Suprapubic skin (tissue), 4 donors: ENCODE measurements around the gene IFI6. TPM values are rescaled to one million over a fixed set of nuclear protein-coding genes. Genes with fewer than 3 reads are reported as not detected.
"Not testable (repeated sequence)": the region's sequence is repeated elsewhere in the genome, so short reads cannot be mapped to it uniquely, and the experiment has no call there.

Source experiments
- DNase-seq, 2 donors: peaks; one replicate each; pipeline ENCODE4 v3.0.0-alpha.2; 2019; ENCODE audit warnings: low spot score in 2 of 2
- H3K27ac ChIP-seq: fragments of 200-600 bp; sonication (generic); one replicate; pipeline ENCODE4 v1.5.1; 2019
- H3K27me3 ChIP-seq: fragments of 200-600 bp; sonication (generic); one replicate; pipeline ENCODE4 v1.5.1; 2019
- H3K36me3 ChIP-seq: fragments of 200-600 bp; sonication (generic); one replicate; pipeline ENCODE4 v1.5.1; 2019
- H3K4me1 ChIP-seq: fragments of 200-600 bp; sonication (generic); one replicate; pipeline ENCODE4 v1.5.1; 2019
- H3K4me3 ChIP-seq: fragments of 200-600 bp; sonication (generic); one replicate; pipeline ENCODE4 v1.5.1; 2019; ENCODE audit warnings: mild to moderate bottlenecking
- H3K9me3 ChIP-seq: fragments of 200-600 bp; sonication (generic); one replicate; pipeline ENCODE4 v1.5.1; 2019
- EP300 ChIP-seq: sonication (generic); formaldehyde crosslinking; IDR thresholded peaks from one replicate; pipeline ENCODE4 v1.6.1; 2017; ENCODE audit warnings: antibody characterized with exemption
- POLR2A ChIP-seq, 2 donors: fragments of 450-650 bp; IDR thresholded peaks; one replicate each; pipeline ENCODE4 v1.6.1; 2017; ENCODE audit warnings: antibody characterized with exemption in 2 of 2, mild to moderate bottlenecking in 2 of 2, moderate library complexity in 2 of 2
- POLR2AphosphoS5 ChIP-seq, 3 donors: sonication (generic); formaldehyde crosslinking; IDR thresholded peaks; one replicate each; pipeline ENCODE4 v1.6.1; 2017; ENCODE audit warnings: antibody characterized with exemption in 3 of 3
- WGBS: methylation state at CpG from one replicate; pipeline ENCODE4 v1.1.5; 2018; 5-methylcytosine and 5-hydroxymethylcytosine counted together
- total RNA-seq, 4 donors: library from RNA; depleted of rRNA; stranded (reverse); fragments of >200 nt; gene quantifications; one replicate each; pipeline ENCODE4 v1.1.0, GENCODE V29; 2016
- TF ChIP-seq, protein P1 (sequence below), 2 donors: fragments of 200-600 bp in 1 of 2; fragments of 450-650 bp in 1 of 2; sonication (generic) in 1 of 2; IDR thresholded peaks; one replicate each; pipeline ENCODE4 v1.5.1; 2016 to 2019; ENCODE audit warnings: antibody characterized with exemption in 2 of 2, mild to moderate bottlenecking in 1 of 2, moderate library complexity in 1 of 2

IFI6 gene
- total RNA-seq, 4 donors from 2014 or later: 6.3 to 31.4 (median 8.2) TPM

- H3K9me3 ChIP-seq: no peaks in the 10 kb centered on the region
- no peaks in the 10 kb centered on the region for H3K36me3 ChIP-seq
- TF ChIP-seq, protein P1, sequence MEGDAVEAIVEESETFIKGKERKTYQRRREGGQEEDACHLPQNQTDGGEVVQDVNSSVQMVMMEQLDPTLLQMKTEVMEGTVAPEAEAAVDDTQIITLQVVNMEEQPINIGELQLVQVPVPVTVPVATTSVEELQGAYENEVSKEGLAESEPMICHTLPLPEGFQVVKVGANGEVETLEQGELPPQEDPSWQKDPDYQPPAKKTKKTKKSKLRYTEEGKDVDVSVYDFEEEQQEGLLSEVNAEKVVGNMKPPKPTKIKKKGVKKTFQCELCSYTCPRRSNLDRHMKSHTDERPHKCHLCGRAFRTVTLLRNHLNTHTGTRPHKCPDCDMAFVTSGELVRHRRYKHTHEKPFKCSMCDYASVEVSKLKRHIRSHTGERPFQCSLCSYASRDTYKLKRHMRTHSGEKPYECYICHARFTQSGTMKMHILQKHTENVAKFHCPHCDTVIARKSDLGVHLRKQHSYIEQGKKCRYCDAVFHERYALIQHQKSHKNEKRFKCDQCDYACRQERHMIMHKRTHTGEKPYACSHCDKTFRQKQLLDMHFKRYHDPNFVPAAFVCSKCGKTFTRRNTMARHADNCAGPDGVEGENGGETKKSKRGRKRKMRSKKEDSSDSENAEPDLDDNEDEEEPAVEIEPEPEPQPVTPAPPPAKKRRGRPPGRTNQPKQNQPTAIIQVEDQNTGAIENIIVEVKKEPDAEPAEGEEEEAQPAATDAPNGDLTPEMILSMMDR (IDR thresholded peaks at IDR 0.05): no peak
- no peak for TF ChIP-seq EP300
- no peak for TF ChIP-seq POLR2A (IDR thresholded peaks at IDR 0.05)
- TF ChIP-seq POLR2AphosphoS5 (IDR thresholded peaks at IDR 0.05): no peak
- no peak for DNase-seq
- H3K4me3 ChIP-seq: no peak overlapping the region
- no peak overlapping the region for H3K27ac ChIP-seq
- 60% methylated on average over 4 of the region's 4 CpGs for WGBS
- peaks cover 6% of the 10 kb centered on the region for H3K4me1 ChIP-seq
- H3K27me3 ChIP-seq: no peaks in the 10 kb centered on the region
Observed at GRCh38 chr1:27689423-27690173, 17.6 kb upstream of the IFI6 start.

- 87% methylated on average over 5 of the region's 5 CpGs for WGBS
Observed at GRCh38 chr1:27687906-27688305, 15.9 kb upstream of the IFI6 start.

GRCh38 chr1:27686223-27686990, 14.4 kb upstream of the IFI6 start:
- H3K27ac ChIP-seq: no peak overlapping the region
- no peak for DNase-seq
- peaks cover 6% of the 10 kb centered on the region for H3K4me1 ChIP-seq

More at GRCh38 chr1:27687906-27688305, 15.9 kb upstream of the IFI6 start:
- no peak for DNase-seq
- no peaks in the 10 kb centered on the region for H3K36me3 ChIP-seq
- H3K27me3 ChIP-seq: no peaks in the 10 kb centered on the region
- TF ChIP-seq EP300: no peak
- TF ChIP-seq POLR2AphosphoS5 (IDR thresholded peaks at IDR 0.05): no peak
- TF ChIP-seq POLR2A (IDR thresholded peaks at IDR 0.05): no peak
- TF ChIP-seq, protein P1 (IDR thresholded peaks at IDR 0.05): no peak
- peaks cover 6% of the 10 kb centered on the region for H3K4me1 ChIP-seq
- H3K4me3 ChIP-seq: no peak overlapping the region
- no peak overlapping the region for H3K27ac ChIP-seq
- no peaks in the 10 kb centered on the region for H3K9me3 ChIP-seq

DNA sequence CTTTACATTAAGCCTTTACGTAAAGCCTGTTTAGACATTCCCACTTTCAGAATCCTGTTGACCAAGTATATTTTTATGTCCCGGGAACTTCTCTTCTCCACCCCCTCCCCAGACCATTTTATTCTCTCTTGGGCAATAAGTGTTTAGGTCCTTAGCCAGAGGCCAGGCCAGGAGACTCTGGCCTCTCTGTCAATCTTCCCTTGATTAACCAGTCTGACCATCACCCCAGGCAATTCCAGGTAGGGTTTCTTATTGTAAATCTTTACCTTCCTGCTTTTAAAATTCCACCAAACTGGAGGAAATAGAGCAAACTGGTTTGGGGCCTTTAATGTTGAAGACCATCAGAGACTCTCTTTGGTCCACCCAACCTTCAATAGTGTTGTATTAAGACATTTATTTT, 12.2 kb upstream of the IFI6 start:
- Histone ChIP-seq H3K36me3 (no peaks in the 10 kb centered on the region), H3K9me3 (peaks cover 8% of the 10 kb centered on the region), H3K27ac (no peak overlapping the region), H3K4me3 (no peak overlapping the region), H3K27me3 (no peaks in the 10 kb centered on the region), H3K4me1 (peaks cover 6% of the 10 kb centered on the region)
- TF ChIP-seq EP300 (no peak), POLR2AphosphoS5 (IDR thresholded peaks at IDR 0.05) (no peak), POLR2A (IDR thresholded peaks at IDR 0.05) (no peak)
- TF ChIP-seq, protein P1 (IDR thresholded peaks at IDR 0.05): no peak
- DNase-seq: no peak
- WGBS: 88% methylated on average over 2 of the region's 2 CpGs

More at GRCh38 chr1:27686223-27686990, 14.4 kb upstream of the IFI6 start:
- Histone ChIP-seq H3K27me3 (no peaks in the 10 kb centered on the region), H3K9me3 (no peaks in the 10 kb centered on the region), H3K36me3 (no peaks in the 10 kb centered on the region), H3K4me3 (no peak overlapping the region)
- TF ChIP-seq, protein P1 (IDR thresholded peaks at IDR 0.05): no peak
- TF ChIP-seq EP300 (no peak), POLR2A (IDR thresholded peaks at IDR 0.05) (no peak), POLR2AphosphoS5 (IDR thresholded peaks at IDR 0.05) (no peak)
- 87% methylated on average over 7 of the region's 21 CpGs for WGBS

- H3K4me3 ChIP-seq: no peak overlapping the region
- H3K27ac ChIP-seq: no peak overlapping the region
- peaks cover 8% of the 10 kb centered on the region for H3K9me3 ChIP-seq
- no peaks in the 10 kb centered on the region for H3K27me3 ChIP-seq
- peaks cover 6% of the 10 kb centered on the region for H3K4me1 ChIP-seq
- DNase-seq: no peak
- 90% methylated on average over 5 of the region's 5 CpGs for WGBS
- TF ChIP-seq POLR2A (IDR thresholded peaks at IDR 0.05): no peak
- TF ChIP-seq, protein P1 (IDR thresholded peaks at IDR 0.05): no peak
- no peak for TF ChIP-seq EP300
- TF ChIP-seq POLR2AphosphoS5 (IDR thresholded peaks at IDR 0.05): no peak
- no peaks in the 10 kb centered on the region for H3K36me3 ChIP-seq
Observed at GRCh38 chr1:27682351-27682944, 10.5 kb upstream of the IFI6 start.

GRCh38 chr1:27681580-27681979, 9.6 kb upstream of the IFI6 start:
- not testable (repeated sequence) for H3K27ac ChIP-seq, DNase-seq, H3K4me3 ChIP-seq, H3K4me1 ChIP-seq, H3K36me3 ChIP-seq, H3K9me3 ChIP-seq, H3K27me3 ChIP-seq
- WGBS: over 99% methylated on average over 4 of the region's 4 CpGs

GRCh38 chr1:27680225-27680791, 8.3 kb upstream of the IFI6 start:
- DNase-seq, H3K27me3 ChIP-seq, H3K9me3 ChIP-seq, H3K4me1 ChIP-seq, H3K27ac ChIP-seq, H3K4me3 ChIP-seq, H3K36me3 ChIP-seq: not testable (repeated sequence)
- WGBS: 100% methylated on average over 2 of the region's 2 CpGs
